ENCODE results near the gene RPAP3. TPM values are rescaled to one million over a fixed set of nuclear protein-coding genes. Genes with fewer than 3 reads are reported as not detected.

RPAP3 gene
- total RNA-seq, 1 experiment from 2014 or later: 22.1 TPM

DNA sequence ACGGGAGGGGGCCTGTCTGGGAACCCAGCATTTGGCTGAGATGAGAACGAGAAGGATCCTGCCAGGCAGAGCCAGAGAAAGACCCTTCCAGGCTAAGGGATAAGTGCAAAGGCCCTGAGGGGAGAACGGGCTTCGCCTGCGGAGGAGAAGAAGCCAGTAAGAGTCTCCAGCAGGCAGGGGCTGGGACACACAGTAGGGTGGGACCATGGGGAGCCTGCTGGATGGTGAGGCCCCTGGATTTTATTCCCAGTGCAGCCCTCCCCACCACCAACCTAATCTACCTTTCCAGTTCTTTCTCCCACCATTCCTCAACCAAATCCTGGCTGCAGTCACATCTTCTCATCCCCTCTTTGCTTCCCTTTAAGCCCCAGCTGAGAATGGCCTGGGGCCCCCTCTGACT is 40.2 kb upstream of the RPAP3 start:
- ATAC-seq (no peak), DNase-seq (no peak)
- H3K27me3 ChIP-seq (ENCODE audit: low read length): no peaks in the 10 kb centered on the region
- peaks cover 11% of the 10 kb centered on the region; the same call in 1 of the 2 replicates for H3K4me1 ChIP-seq (ENCODE audit: insufficient read depth, low read length)
- H2AFZ ChIP-seq (ENCODE audit: low read length): no peak overlapping the region
- no peak overlapping the region for H3K4me2 ChIP-seq (ENCODE audit: low read length)
- POLR2A ChIA-PET (ENCODE audit: unreplicated experiment): no interaction called here
- H3K79me2 ChIP-seq (ENCODE audit: low read length): no peaks in the 10 kb centered on the region
- no peaks in the 10 kb centered on the region for H3K9me2 ChIP-seq (replicated peaks; ENCODE audit: low read length)
- H3K9me3 ChIP-seq (ENCODE audit: low read length): no peaks in the 10 kb centered on the region
- CTCF ChIA-PET: no interaction called here
- H3K27ac ChIP-seq (ENCODE audit: low read length): no peak overlapping the region
- intact Hi-C loops (cut with micrococcal nuclease): no loop called here
- no peaks in the 10 kb centered on the region for H4K20me1 ChIP-seq (ENCODE audit: low read length)
- no peak overlapping the region for H3K4me3 ChIP-seq (ENCODE audit: low read length)
- H3F3A ChIP-seq (ENCODE audit: low read length, unreplicated experiment): no peaks in the 10 kb centered on the region
- no TSS peak for BruUV-seq (replicated peaks)
- no peak overlapping the region for H3K9ac ChIP-seq (ENCODE audit: low read length)
- TF ChIP-seq EZH2 (IDR thresholded peaks at IDR 0.05; ENCODE audit: low read length, unreplicated experiment) (no peak), EZH2phosphoT487 (IDR thresholded peaks at IDR 0.05; ENCODE audit: borderline replicate concordance, low read length) (no peak)
- TF ChIP-seq, protein P1, sequence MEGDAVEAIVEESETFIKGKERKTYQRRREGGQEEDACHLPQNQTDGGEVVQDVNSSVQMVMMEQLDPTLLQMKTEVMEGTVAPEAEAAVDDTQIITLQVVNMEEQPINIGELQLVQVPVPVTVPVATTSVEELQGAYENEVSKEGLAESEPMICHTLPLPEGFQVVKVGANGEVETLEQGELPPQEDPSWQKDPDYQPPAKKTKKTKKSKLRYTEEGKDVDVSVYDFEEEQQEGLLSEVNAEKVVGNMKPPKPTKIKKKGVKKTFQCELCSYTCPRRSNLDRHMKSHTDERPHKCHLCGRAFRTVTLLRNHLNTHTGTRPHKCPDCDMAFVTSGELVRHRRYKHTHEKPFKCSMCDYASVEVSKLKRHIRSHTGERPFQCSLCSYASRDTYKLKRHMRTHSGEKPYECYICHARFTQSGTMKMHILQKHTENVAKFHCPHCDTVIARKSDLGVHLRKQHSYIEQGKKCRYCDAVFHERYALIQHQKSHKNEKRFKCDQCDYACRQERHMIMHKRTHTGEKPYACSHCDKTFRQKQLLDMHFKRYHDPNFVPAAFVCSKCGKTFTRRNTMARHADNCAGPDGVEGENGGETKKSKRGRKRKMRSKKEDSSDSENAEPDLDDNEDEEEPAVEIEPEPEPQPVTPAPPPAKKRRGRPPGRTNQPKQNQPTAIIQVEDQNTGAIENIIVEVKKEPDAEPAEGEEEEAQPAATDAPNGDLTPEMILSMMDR (conservative IDR thresholded peaks at IDR 0.05; ENCODE audit: low read depth, low read length): no peak
- H3K36me3 ChIP-seq (ENCODE audit: low read depth, low read length): no peaks in the 10 kb centered on the region

DNA sequence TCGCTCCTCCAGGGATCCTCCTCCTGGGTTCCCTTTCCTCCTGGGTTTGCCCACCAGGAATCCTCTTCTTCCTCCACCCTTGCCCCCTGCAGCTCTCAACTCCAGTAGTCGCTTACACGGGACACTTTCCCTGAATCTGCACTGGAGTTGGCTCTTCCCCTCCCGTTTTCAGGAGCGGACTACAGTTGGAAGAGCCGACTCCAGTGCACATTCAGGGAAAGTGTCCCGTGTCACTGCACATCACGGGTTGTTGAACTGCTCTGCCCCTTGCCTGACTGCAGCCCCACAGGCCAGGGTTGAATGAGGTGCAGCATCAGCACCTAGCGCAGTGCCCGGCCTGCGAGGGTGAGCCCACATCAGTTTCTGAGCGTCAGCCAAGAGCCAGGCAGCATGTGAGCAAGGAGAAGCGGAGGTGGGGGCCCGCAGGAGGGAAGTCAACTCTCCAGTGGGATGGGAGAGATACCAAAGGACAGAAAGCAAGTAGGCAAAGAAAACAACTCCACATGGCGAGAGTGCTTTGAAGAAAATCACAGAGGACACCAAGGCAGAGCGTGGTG is 39.7 kb upstream of the RPAP3 start:
- ATAC-seq: no peak
- ChIA-PET POLR2A (ENCODE audit: unreplicated experiment) (no interaction called here), CTCF (no interaction called here)
- intact Hi-C loops (cut with micrococcal nuclease): no loop called here
- Histone ChIP-seq H3K36me3 (ENCODE audit: low read depth, low read length) (no peaks in the 10 kb centered on the region), H3K79me2 (ENCODE audit: low read length) (no peaks in the 10 kb centered on the region), H3K4me1 (ENCODE audit: insufficient read depth, low read length) (peaks cover 13% of the 10 kb centered on the region; the same call in 1 of the 2 replicates), H3K4me2 (ENCODE audit: low read length) (no peak overlapping the region), H4K20me1 (ENCODE audit: low read length) (no peaks in the 10 kb centered on the region), H3K27me3 (ENCODE audit: low read length) (no peaks in the 10 kb centered on the region), H3K9ac (ENCODE audit: low read length) (no peak overlapping the region), H2AFZ (ENCODE audit: low read length) (no peak overlapping the region), H3F3A (ENCODE audit: low read length, unreplicated experiment) (no peaks in the 10 kb centered on the region), H3K9me2 (replicated peaks; ENCODE audit: low read length) (no peaks in the 10 kb centered on the region), H3K9me3 (ENCODE audit: low read length) (no peaks in the 10 kb centered on the region), H3K27ac (ENCODE audit: low read length) (no peak overlapping the region), H3K4me3 (ENCODE audit: low read length) (no peak overlapping the region)
- no peak for TF ChIP-seq EZH2 (IDR thresholded peaks at IDR 0.05; ENCODE audit: low read length, unreplicated experiment)
- TF ChIP-seq, protein P1 (conservative IDR thresholded peaks at IDR 0.05; ENCODE audit: low read depth, low read length): no peak
- no peak for TF ChIP-seq EZH2phosphoT487 (IDR thresholded peaks at IDR 0.05; ENCODE audit: borderline replicate concordance, low read length)
- DNase-seq: no peak
- no TSS peak for BruUV-seq (replicated peaks)

DNA sequence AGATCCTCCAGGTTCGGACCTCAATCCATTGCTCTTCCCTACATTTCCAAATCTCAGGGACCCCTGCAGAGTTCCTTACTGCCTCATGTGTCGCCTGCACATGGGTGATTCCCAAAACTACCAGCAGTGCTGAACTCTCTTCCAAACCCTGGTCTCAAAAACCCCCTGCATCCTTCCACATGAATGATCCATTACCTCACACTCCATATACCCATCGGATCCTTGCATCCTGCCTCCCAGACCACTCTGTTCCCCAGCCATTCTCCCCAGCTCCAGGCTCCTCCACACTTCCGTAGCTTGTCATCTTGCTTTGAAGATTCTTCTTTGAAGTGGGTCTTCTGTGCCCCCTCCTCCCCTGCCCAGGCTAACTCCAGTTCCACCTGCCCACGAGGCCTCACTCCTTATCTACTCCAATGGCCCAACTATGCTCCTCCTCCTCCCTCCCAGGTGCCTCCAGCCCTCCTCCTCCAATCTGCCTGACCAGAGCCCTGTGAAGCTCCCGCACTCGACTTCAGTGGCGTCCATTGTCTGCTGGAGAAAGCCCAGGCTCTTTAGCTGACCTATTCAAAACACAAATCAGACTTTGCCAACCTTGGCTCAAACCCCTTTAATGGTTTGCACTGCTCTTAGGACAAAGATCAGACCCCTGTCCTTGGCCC is 39.1 kb upstream of the RPAP3 start:
- no peaks in the 10 kb centered on the region for H3F3A ChIP-seq (ENCODE audit: low read length, unreplicated experiment)
- ATAC-seq: no peak
- H3K36me3 ChIP-seq (ENCODE audit: low read depth, low read length): no peaks in the 10 kb centered on the region
- no peak overlapping the region for H3K4me2 ChIP-seq (ENCODE audit: low read length)
- no TSS peak for BruUV-seq (replicated peaks)
- H2AFZ ChIP-seq (ENCODE audit: low read length): no peak overlapping the region
- H3K79me2 ChIP-seq (ENCODE audit: low read length): no peaks in the 10 kb centered on the region
- no peaks in the 10 kb centered on the region for H4K20me1 ChIP-seq (ENCODE audit: low read length)
- TF ChIP-seq, protein P1 (conservative IDR thresholded peaks at IDR 0.05; ENCODE audit: low read depth, low read length): no peak
- no peak for TF ChIP-seq EZH2phosphoT487 (IDR thresholded peaks at IDR 0.05; ENCODE audit: borderline replicate concordance, low read length)
- no peak for TF ChIP-seq EZH2 (IDR thresholded peaks at IDR 0.05; ENCODE audit: low read length, unreplicated experiment)
- POLR2A ChIA-PET (ENCODE audit: unreplicated experiment): no interaction called here
- peaks cover 13% of the 10 kb centered on the region; the same call in 1 of the 2 replicates for H3K4me1 ChIP-seq (ENCODE audit: insufficient read depth, low read length)
- no peaks in the 10 kb centered on the region for H3K9me2 ChIP-seq (replicated peaks; ENCODE audit: low read length)
- H3K27me3 ChIP-seq (ENCODE audit: low read length): no peaks in the 10 kb centered on the region
- H3K4me3 ChIP-seq (ENCODE audit: low read length): no peak overlapping the region
- DNase-seq: no peak
- no peaks in the 10 kb centered on the region for H3K9me3 ChIP-seq (ENCODE audit: low read length)
- no peak overlapping the region for H3K27ac ChIP-seq (ENCODE audit: low read length)
- H3K9ac ChIP-seq (ENCODE audit: low read length): no peak overlapping the region
- CTCF ChIA-PET: interaction anchor here (0.6 to 3.1 kb wide), 4 partner anchors 14 to 93 kb away, joined by 6 to 16 read pairs (median 14); partner anchors contain the start of gene RAPGEF3
- intact Hi-C loops (cut with micrococcal nuclease): loop anchor here (1.0 kb wide), 1 partner anchor 22 kb away; no protein-coding TSS in a partner anchor
